GM21390 (cell line): ENCODE data around the gene CCDC171.

Experiments
- ATAC-seq: cut with Tn5 transposase; IDR thresholded peaks from one replicate; pipeline ENCODE4 v1.9.1; 2021; ENCODE audit not compliant: unreplicated experiment

CCDC171 gene

GRCh38 chr9:15975101-15975778 lies 422.4 kb downstream of the CCDC171 start:
- ATAC-seq, result no peak

DNA sequence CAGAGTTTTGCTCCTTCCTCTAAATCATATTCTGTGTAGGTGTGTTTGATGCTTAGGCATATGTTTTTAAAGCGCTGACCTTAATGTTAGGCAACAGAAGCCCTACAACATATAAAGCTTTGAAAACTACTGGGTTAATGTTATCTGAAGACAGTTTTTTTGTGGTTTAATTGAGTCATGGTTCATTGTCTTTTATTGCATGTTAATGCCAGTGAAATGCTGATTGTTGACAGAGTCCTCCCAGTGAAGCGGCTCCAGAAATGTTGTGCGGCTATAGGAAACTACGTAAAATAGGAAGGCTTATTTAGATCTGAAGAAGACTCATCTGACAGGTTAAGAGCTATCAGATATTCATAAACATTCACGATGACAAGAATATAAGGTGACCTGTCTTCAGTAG lies 424.6 kb downstream of the CCDC171 start:
- no peak for ATAC-seq

DNA sequence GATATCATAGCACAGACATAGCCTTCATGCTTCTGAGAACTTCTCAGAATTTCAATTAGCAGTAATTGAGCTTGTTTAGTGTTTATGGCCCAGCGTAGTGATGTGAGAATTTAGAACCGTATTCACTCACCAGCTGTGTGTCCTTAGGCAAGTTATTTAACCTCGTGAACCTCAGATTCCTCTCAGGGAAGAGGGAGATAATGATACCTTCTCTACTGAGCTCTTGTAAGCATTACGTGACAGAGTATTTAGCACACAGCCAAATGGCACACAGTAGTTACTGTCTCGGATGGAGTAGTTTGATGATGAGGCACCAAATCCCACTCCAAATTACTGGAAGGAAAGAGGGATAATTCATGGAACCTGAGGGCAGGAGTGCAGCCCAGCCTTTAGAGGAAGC lies 429.3 kb downstream of the CCDC171 start:
- no peak for ATAC-seq

- ATAC-seq, result no peak
Measured at GRCh38 chr9:15999422-16000339, 446.8 kb downstream of the CCDC171 start.

- ATAC-seq, result no peak
Measured at GRCh38 chr9:16000811-16001210, 448.0 kb downstream of the CCDC171 start.

- no peak for ATAC-seq
Measured at GRCh38 chr9:16001856-16002255, 449.0 kb downstream of the CCDC171 start.

GRCh38 chr9:16002816-16003215 lies 450.0 kb downstream of the CCDC171 start:
- no peak for ATAC-seq

GRCh38 chr9:16003785-16004184 lies 450.9 kb downstream of the CCDC171 start:
- no peak for ATAC-seq

DNA sequence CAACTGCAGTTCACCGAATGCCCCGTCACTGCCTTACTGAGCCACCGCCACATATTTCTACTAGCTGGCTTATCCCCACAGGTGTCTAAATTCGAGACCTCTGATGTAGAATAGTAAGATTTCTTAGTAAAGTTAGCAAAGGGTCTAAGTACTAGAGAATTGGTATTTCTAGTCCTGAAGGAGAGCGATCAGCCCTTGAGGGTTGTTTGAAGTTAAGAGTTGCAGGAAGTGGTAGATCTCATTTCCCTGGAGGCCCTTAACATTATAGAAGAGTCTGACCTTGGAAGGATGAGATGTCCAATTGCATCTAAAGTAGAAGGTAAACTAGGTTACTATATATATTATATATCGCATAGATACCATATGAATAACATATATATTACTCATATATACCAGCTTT lies 451.8 kb downstream of the CCDC171 start:
- ATAC-seq, result no peak

DNA sequence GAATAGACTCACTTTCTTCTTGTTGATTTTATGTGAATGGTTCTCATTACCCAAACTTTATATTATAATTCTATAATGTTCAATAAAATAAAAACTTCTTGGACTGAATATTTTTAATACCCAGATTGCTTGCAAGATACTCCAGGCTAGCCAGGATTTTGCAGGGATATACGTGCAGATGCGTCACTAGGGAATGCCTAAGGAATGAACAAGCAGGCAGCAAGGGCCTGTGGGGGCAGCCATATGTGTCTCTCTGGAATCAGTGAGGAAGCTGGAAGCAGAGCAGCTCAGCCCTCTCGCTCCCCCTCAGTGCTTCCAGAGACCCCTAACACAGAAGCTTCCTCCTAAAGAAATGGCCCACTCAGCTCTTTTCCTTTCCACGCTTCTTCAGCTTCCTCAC lies 457.4 kb downstream of the CCDC171 start:
- no peak for ATAC-seq

- no peak for ATAC-seq
Measured at GRCh38 chr9:16012621-16013020, 459.8 kb downstream of the CCDC171 start.

- no peak for ATAC-seq
Measured at GRCh38 chr9:16013366-16013765, 460.5 kb downstream of the CCDC171 start.

- no peak for ATAC-seq
Measured at GRCh38 chr9:16013826-16014225, 461.0 kb downstream of the CCDC171 start.

DNA sequence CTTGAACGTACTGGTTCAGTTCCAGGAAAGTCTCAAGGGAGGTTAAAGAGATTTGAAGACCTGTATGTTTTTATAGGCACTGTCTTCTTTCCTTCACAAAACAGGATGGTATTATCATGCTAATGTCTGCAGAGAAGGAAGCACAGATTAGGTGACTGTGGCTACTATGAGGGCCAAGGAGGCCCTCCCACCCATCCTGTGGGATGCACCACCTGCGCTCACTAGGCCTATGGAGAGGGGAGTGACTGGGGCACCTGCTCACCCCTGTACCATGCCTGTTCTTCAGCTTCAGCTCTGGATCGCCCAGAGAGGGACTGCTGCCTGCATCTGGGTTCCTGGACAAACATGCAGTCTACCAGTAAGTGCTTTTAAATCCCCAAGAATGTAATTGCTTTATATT lies 469.4 kb downstream of the CCDC171 start:
- no peak for ATAC-seq

DNA sequence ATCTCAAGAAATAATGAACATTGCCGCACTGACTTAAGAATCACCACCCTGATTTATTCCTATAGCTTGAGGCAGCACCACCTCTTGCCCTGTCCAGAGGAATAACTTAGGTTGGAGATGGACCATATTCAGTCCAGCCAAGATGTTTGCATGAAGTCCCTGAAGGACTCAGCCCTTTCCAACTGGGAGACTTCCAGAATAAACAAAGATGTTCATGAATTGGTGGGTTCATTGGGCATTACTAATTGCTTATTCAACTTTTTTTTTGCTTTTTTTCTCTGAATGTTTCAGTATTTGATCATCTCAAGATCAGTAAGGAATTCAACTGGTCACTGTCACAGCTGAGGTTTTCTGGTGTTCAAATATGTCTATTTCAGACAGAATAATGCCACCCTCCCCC lies 470.6 kb downstream of the CCDC171 start:
- no peak for ATAC-seq
